Activated naive CD4-positive, alpha-beta T cell (primary cell): ENCODE measurements around the gene HIVEP2.

Source experiments
- DNase-seq, 4 experiments: peaks; one replicate each; lab custom pipeline; 2025; lab: John Stamatoyannopoulos, UW

The HIVEP2 gene

GRCh38 chr6:142887517-142887916 is 57.5 kb downstream of the HIVEP2 start:
- DNase-seq = no peak

DNA sequence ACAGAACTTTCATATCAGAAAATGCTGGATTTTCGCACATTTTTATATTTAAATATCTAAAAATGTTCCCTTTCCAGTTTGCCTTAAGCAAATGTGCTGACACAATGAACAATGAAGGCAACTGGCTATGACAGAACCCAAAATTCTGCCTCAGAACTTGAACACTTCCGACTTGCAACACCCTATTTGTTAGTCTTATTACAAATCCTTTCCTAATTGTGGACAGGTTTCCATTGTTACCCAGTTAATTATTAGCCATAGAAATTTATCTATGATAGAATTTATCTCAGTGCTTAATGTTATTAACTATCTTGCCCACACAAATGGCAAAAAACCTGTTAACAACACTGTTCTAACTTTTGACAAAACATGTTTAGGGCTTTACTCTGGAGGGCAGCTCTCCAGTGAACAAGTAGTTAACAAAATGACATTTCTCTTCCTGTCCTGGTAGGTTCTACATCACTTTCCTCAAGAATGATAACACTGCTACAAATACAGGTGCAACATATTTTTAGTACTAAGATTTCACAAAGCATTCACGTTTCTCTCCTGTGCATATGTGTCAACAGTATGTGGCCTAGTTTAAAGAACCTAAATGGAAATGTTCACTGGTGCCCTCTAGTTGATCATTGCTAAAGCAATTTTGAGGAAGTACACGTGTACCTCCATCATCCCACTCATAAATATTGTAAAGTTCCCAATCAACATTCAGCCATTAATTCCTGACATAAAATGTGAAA is 58.4 kb downstream of the HIVEP2 start:
- DNase-seq = no peak

- DNase-seq = no peak
These were observed 59.7 kb downstream of the HIVEP2 start for GRCh38 chr6:142885182-142885867.

DNA sequence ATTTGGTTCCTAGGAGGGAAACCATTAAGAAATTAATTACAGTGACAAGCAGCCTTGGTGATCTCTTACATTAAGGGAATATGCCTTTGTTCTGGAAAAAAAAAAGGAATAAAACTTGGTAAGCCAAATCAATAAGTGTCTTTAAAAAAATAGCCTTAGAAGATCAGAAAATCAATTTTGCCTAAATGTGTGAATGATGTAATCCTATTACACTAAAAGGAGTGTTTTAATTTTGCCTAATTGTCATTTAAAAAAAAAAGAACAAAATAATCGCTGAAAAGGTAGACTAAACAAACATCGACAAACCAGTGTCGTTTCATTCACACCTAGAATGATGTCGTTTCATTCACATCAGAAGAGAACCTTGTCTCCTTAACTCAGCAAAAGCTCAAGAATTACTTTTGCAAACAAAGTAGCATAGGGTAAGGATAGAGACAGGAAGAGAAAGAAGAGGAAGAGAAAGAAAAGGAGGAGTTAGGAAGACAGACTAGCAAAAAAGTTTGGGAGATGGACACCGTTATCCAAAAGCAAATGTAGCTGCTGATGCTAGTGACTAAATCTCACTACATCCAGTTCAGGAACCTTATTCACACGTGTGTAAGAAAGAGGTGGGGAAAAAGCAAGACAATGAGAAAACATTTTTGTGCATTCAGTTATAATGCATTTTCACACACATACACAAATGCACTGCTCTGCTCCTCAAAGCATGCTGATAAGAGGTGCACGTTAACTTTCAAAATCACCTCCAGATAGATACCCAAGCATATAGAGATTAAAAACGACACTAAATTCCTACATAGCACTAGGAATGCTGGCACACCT is 60.6 kb downstream of the HIVEP2 start:
- no peak for DNase-seq

- no peak for DNase-seq
These were observed 62.0 kb downstream of the HIVEP2 start for GRCh38 chr6:142883011-142883410.

DNA sequence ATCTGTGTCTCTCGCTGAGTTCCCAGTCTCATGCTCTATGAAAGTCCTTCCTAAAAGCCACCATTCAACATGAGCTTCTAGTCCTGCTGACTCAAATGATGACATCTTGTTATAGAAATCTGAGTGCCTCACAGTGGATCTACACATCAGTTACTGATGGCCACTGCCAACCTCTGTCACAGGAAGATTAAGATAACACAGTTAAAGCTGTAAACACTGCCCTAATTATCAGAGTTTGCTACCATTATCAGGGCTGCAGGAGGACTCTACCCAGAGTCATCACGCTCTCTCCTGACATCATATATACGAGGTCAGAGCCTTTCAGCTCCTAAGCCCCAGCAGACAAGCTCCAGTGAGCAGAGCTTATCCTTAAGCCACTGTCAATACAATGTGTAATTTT is 63.2 kb downstream of the HIVEP2 start:
- DNase-seq = no peak

GRCh38 chr6:142881290-142881689 is 63.7 kb downstream of the HIVEP2 start:
- DNase-seq = no peak

DNA sequence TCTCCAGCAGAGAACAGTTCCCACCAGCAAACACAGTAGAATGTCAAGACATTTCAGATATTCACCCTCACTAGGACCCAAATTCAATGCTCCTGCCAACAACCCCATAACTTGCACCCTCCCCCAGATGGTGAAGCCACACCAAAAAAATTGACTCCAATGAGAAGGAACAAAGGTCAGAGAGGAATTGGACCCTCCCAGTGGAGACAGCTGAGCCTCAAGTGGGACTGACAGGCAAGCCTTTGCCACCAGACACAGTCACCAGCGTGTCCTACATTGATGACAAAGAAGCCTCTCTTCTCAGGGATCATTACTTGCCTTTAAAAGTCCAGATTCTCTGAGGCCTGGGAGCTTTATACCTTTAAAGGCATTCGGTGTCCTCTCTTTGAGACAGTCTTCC is 64.8 kb downstream of the HIVEP2 start:
- no peak for DNase-seq

DNA sequence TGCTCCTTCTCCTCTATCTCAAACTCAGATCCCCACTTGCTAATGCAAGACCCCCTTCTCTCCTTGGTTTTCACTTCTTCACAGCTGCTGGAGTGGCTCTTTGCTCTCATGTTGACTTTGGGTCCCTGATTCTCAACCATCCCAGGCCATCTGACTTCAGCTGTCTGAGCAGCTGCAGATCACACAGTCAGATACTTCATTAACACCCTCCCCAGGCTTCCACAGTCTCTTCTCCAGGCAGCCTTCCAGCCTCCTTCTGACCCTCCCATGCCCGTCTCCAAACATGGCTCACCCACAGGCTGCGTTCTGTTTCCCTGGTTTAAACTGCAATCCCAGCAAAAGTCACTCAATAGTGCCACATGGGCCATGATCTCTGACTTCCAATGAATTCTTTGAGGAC is 65.4 kb downstream of the HIVEP2 start:
- DNase-seq = no peak

DNA sequence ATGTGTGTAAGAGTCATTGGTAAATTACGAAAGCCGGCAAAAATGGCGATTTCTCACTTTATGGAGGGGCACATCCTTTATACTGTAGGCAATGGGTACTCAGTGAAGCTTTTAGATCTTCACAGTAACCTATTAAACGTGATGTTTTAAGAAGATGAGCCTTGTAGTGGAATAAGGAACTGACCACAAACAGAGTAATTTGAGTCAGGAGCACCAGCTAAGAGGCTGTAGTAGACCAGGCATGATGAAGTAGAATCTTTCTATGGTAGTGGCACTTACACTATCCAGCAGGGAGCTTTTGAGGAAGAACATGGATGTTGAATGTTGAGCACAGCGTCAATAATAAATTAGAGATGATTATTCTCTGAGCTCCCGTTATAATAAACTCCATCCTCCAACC is 65.9 kb downstream of the HIVEP2 start:
- DNase-seq = no peak

GRCh38 chr6:142878407-142878806 is 66.6 kb downstream of the HIVEP2 start:
- no peak for DNase-seq

- no peak for DNase-seq
These were observed 70.3 kb downstream of the HIVEP2 start for GRCh38 chr6:142874676-142875075.

DNA sequence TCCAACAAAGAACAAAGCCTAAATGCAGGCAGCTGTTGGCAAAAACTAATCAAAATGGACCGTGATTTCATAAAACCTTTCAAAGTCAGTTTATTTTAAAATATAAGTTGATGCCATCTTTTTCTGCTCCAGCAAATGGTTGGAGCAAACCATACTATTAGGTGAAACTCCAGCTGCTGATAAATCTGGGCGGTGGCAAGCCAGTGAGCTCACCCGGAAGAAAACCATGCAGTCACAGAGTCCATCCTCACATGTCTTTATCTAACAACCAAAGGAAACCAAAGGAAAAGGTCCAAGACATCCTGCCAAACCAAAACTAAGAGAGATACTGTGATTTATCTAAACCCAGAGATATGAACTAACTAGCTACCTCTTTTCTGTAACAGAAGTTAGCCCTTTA is 72.6 kb downstream of the HIVEP2 start:
- no peak for DNase-seq

DNA sequence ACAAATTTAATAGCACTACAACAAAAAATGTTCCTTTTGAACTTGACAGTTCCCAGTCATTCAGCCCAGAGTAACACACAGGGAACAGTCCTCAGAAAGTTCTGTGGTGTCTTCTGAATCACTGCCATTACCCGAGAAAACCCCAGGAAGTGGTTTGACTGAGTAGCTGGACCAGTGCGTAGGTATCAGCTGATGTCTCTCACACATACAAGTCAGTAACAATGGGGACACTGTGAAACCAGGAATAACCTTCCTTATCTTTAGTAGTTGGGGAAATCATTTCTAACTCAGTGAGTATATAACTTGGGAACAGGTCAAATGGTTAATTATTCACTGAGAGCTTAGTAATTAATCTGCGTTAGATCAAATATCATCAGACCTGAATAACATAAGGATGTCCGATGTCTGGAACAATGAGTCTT is 73.1 kb downstream of the HIVEP2 start:
- peak in 1 of 4 experiments; percentile 7 for DNase-seq

DNA sequence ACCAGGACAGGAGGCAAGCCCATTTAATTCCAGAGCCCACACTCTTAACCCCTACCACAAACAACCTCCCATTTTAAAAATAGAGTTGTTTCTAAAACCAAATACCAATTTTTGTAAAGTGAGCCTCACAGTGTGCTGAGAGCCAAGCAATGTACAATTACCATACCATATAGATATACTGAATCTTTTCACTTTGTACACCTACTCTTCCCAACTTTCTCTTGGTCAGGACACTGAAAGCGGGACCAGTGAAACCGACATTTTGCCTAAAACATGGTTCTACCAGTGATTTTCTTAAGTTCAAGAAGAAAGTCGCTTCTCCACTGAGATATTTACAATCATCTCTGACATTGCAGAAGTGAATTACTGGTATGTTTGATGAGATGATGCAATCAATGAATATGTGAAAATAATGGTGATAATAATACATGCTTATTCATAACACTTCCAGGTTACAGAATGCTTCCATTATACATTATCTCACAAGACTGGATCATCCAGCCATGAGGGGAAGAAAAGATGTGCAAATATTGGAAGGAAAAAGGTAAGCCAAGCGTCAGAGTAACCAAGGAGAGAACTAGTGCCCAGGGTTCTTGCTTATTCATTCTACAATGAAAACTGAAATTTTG is 74.1 kb downstream of the HIVEP2 start:
- DNase-seq = no peak

DNA sequence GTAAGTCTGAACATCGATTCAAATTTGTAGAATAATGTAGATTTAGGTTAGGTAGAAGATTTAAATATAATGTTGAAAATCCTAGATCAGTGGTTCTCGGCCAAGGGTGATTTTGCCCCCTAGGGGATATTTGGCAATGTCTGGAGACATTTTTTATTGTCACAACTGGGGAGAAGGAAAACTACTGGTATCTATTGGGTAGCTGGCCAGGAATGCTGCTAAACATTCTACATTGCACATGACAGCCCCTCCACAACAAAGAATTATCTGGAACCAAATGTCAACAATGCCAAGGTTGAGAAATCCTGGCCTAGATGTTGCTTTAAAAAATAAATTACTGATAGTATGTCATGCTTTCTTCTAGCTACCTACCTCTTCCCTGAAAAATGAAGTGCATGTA is 76.1 kb downstream of the HIVEP2 start:
- no peak for DNase-seq

DNA sequence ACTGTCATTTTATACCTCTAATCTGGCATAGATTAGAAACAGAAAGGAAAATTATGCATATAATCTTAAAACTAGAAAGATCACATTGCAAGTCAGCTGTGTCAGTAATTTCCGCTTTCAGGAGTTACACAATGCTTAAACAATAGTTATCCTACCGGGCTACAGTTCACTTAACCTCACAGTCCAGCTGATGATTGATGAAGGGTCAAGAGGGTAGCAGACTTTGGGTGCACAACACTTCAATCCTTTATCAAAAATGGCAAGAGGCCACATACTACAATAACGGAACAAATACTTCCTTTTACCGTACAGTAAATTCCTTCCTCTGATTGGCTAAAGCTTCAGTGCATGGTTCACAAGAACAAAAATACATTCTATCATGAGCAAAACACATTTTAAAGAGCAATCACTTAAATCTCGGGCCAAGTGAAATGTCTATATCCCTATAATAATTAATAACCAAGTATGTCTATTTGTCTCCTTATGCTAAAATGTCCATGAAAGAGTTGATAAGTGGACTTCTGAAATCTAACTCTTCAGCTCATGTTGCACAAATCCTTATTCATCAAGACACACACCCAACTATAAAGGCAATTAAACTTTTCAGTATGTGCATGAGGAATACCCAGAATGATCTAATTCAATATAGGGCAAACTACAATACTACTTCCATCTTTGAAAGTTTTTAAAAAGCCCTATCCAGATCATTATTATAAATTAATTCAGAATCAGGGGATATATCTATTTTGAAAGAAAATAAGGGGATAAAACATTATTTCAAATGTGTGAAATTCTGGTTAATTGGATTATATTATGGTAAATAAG is 76.8 kb downstream of the HIVEP2 start:
- DNase-seq = no peak

DNA sequence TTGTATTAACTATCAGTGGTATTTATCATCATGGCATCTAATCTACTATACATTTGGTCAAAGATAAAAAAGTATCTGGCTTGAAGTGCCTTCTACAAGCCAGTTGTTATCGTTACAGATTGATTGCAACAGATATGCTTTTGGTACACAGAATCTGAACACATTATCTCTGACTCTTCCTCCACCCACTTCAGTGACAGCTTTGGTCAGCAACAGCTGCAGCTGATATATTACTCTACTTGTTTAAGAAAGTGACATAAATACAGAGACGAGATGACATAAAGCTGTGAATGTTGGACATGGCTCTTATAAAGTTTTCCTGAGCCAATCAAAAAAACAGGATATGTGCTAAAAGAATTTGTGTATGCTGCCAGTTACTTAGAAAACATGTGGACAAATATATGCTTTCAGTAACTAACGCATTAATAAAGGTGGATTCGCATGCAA is 77.6 kb downstream of the HIVEP2 start:
- DNase-seq = no peak

DNA sequence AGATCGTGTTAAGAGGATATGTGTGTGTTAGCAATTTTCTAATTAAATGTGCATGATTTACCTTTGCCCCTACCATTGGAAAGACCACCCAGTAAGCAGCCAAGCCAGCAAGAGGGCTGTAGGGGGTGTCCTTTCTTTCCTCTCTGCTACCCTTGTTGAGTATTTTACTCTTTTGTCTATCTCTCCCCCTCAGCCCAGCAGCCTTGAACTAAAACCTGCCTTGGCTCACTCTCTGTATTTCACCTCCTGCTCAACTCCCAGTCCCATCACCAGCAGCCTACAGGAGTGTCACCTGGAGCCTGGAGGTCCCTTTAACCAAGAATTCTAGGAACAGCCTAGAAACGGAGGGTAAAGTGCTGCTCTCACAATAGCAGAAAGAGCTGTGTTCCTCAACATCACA is 81.0 kb downstream of the HIVEP2 start:
- DNase-seq = no peak

DNA sequence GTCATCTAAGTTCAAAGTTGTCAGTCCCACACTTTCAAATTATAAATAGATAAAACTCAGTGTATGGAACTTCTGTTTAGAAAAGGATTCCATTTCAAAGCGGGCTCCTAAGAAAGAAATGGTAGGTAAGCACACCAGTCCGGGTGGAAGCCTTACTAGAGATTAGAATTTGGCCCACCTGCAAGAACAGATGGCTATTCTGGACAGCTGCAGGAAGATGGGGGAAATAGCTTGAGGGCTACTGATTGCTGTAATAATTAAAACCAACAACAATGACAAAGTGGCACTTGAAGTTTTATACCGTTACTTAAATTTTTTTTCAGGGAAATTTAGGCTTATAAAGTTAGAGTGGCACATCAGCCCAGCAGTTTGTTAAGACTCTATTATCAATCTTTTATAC is 83.3 kb downstream of the HIVEP2 start:
- DNase-seq = no peak

DNA sequence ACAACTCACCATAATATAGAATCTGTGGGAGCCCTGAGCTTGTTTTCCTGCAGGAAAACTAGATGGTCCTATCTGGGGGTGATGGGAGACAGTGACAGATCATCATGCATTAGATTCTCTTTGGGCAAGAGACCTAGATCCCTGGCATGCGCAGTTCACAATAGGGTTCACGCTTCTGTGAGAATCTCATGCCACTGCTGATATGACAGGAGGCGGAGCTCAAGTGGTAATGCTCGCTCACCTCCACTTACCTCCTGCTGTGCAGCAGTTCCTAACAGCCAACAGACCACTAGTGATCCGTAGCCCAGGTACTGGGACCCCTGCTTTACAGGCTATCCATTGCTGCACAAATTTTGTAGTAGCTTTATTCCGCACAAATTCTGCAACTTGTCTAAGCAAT is 84.5 kb downstream of the HIVEP2 start:
- DNase-seq = no peak
